ENCODE data around the gene DPP7.

DPP7 gene

GRCh38 chr9:137147091-137147792 lies 32.7 kb upstream of the DPP7 start:
- Histone ChIP-seq H3K27me3 (ENCODE audit: insufficient read depth, insufficient read length) (peaks cover 17% of the 10 kb centered on the region), H3K9me3 (ENCODE audit: insufficient read depth, low read length) (no peaks in the 10 kb centered on the region)

GRCh38 chr9:137146527-137146918 lies 32.0 kb upstream of the DPP7 start:
- H3K4me3 ChIP-seq (ENCODE audit: insufficient read length, low read depth), result no peak overlapping the region
- DNase-seq (ENCODE audit: low read depth, low spot score), result no peak
- H3K9me3 ChIP-seq (ENCODE audit: insufficient read depth, low read length), result no peaks in the 10 kb centered on the region
- H3K27me3 ChIP-seq (ENCODE audit: insufficient read depth, insufficient read length), result peaks cover 25% of the 10 kb centered on the region
- H3K36me3 ChIP-seq (ENCODE audit: insufficient read depth, insufficient read length, low read length), result no peaks in the 10 kb centered on the region
- H3K9ac ChIP-seq (ENCODE audit: insufficient read length, low read depth), result no peak overlapping the region
- H3K4me1 ChIP-seq (ENCODE audit: insufficient read depth, insufficient read length), result peaks cover 14% of the 10 kb centered on the region
- no peak for TF ChIP-seq ZNF274 (IDR thresholded peaks at IDR 0.05; ENCODE audit: low read depth, low read length)
- no peak for TF ChIP-seq YY1 (IDR thresholded peaks at IDR 0.05; ENCODE audit: insufficient read depth, insufficient read length)
- no peak for TF ChIP-seq SUZ12 (IDR thresholded peaks at IDR 0.05; ENCODE audit: extremely low read depth, insufficient read depth, insufficient read length)

More at GRCh38 chr9:137147091-137147792, 32.7 kb upstream of the DPP7 start:
- Histone ChIP-seq H3K4me1 (ENCODE audit: insufficient read depth, insufficient read length) (peaks cover 14% of the 10 kb centered on the region), H3K4me3 (ENCODE audit: insufficient read length, low read depth) (no peak overlapping the region), H3K36me3 (ENCODE audit: insufficient read depth, insufficient read length, low read length) (no peaks in the 10 kb centered on the region), H3K9ac (ENCODE audit: insufficient read length, low read depth) (no peak overlapping the region)
- no peak for DNase-seq (ENCODE audit: low read depth, low spot score)
- no peak for TF ChIP-seq YY1 (IDR thresholded peaks at IDR 0.05; ENCODE audit: insufficient read depth, insufficient read length)
- TF ChIP-seq SUZ12 (IDR thresholded peaks at IDR 0.05; ENCODE audit: extremely low read depth, insufficient read depth, insufficient read length), result no peak
- TF ChIP-seq ZNF274 (IDR thresholded peaks at IDR 0.05; ENCODE audit: low read depth, low read length), result no peak

- DNase-seq (ENCODE audit: low read depth, low spot score), result no peak
- Histone ChIP-seq H3K9ac (ENCODE audit: insufficient read length, low read depth) (no peak overlapping the region), H3K27me3 (ENCODE audit: insufficient read depth, insufficient read length) (peaks cover 31% of the 10 kb centered on the region), H3K4me1 (ENCODE audit: insufficient read depth, insufficient read length) (peaks cover 14% of the 10 kb centered on the region), H3K4me3 (ENCODE audit: insufficient read length, low read depth) (no peak overlapping the region), H3K36me3 (ENCODE audit: insufficient read depth, insufficient read length, low read length) (no peaks in the 10 kb centered on the region), H3K9me3 (ENCODE audit: insufficient read depth, low read length) (no peaks in the 10 kb centered on the region)
- TF ChIP-seq SUZ12 (IDR thresholded peaks at IDR 0.05; ENCODE audit: extremely low read depth, insufficient read depth, insufficient read length) (no peak), ZNF274 (IDR thresholded peaks at IDR 0.05; ENCODE audit: low read depth, low read length) (no peak), YY1 (IDR thresholded peaks at IDR 0.05; ENCODE audit: insufficient read depth, insufficient read length) (no peak)
Observed at GRCh38 chr9:137145731-137146526, 31.4 kb upstream of the DPP7 start.

- Histone ChIP-seq H3K4me1 (ENCODE audit: insufficient read depth, insufficient read length) (peaks cover 19% of the 10 kb centered on the region), H3K27me3 (ENCODE audit: insufficient read depth, insufficient read length) (peaks cover 55% of the 10 kb centered on the region), H3K4me3 (ENCODE audit: insufficient read length, low read depth) (no peak overlapping the region), H3K9ac (ENCODE audit: insufficient read length, low read depth) (no peak overlapping the region), H3K9me3 (ENCODE audit: insufficient read depth, low read length) (no peaks in the 10 kb centered on the region), H3K36me3 (ENCODE audit: insufficient read depth, insufficient read length, low read length) (no peaks in the 10 kb centered on the region)
- DNase-seq (ENCODE audit: low read depth, low spot score), result no peak
- TF ChIP-seq YY1 (IDR thresholded peaks at IDR 0.05; ENCODE audit: insufficient read depth, insufficient read length) (no peak), ZNF274 (IDR thresholded peaks at IDR 0.05; ENCODE audit: low read depth, low read length) (no peak), SUZ12 (IDR thresholded peaks at IDR 0.05; ENCODE audit: extremely low read depth, insufficient read depth, insufficient read length) (no peak)
Observed at GRCh38 chr9:137143459-137143858, 28.9 kb upstream of the DPP7 start.

- H3K9ac ChIP-seq (ENCODE audit: insufficient read length, low read depth), result no peak overlapping the region
- H3K36me3 ChIP-seq (ENCODE audit: insufficient read depth, insufficient read length, low read length), result no peaks in the 10 kb centered on the region
- no peak overlapping the region for H3K4me3 ChIP-seq (ENCODE audit: insufficient read length, low read depth)
- no peak for TF ChIP-seq YY1 (IDR thresholded peaks at IDR 0.05; ENCODE audit: insufficient read depth, insufficient read length)
- TF ChIP-seq ZNF274 (IDR thresholded peaks at IDR 0.05; ENCODE audit: low read depth, low read length), result no peak
- no peak for TF ChIP-seq SUZ12 (IDR thresholded peaks at IDR 0.05; ENCODE audit: extremely low read depth, insufficient read depth, insufficient read length)
- peaks cover 66% of the 10 kb centered on the region for H3K27me3 ChIP-seq (ENCODE audit: insufficient read depth, insufficient read length)
- H3K4me1 ChIP-seq (ENCODE audit: insufficient read depth, insufficient read length), result peaks cover 25% of the 10 kb centered on the region
- DNase-seq (ENCODE audit: low read depth, low spot score), result no peak
- H3K9me3 ChIP-seq (ENCODE audit: insufficient read depth, low read length), result no peaks in the 10 kb centered on the region
Observed at GRCh38 chr9:137141976-137142936, 27.7 kb upstream of the DPP7 start.

GRCh38 chr9:137141050-137141810 lies 26.7 kb upstream of the DPP7 start:
- peaks cover 21% of the 10 kb centered on the region for H3K4me1 ChIP-seq (ENCODE audit: insufficient read depth, insufficient read length)
- no peak for TF ChIP-seq SUZ12 (IDR thresholded peaks at IDR 0.05; ENCODE audit: extremely low read depth, insufficient read depth, insufficient read length)
- TF ChIP-seq ZNF274 (IDR thresholded peaks at IDR 0.05; ENCODE audit: low read depth, low read length), result no peak
- no peak for TF ChIP-seq YY1 (IDR thresholded peaks at IDR 0.05; ENCODE audit: insufficient read depth, insufficient read length)
- no peaks in the 10 kb centered on the region for H3K36me3 ChIP-seq (ENCODE audit: insufficient read depth, insufficient read length, low read length)
- peaks cover 76% of the 10 kb centered on the region for H3K27me3 ChIP-seq (ENCODE audit: insufficient read depth, insufficient read length)
- no peak for DNase-seq (ENCODE audit: low read depth, low spot score)
- H3K4me3 ChIP-seq (ENCODE audit: insufficient read length, low read depth), result no peak overlapping the region
- H3K9ac ChIP-seq (ENCODE audit: insufficient read length, low read depth), result no peak overlapping the region
- no peaks in the 10 kb centered on the region for H3K9me3 ChIP-seq (ENCODE audit: insufficient read depth, low read length)
